ENCODE measurements around the gene PTCD1.

- TF ChIP-seq CTCF (IDR thresholded peaks at IDR 0.05) = no peak
- no peak for TF ChIP-seq TEAD4 (CRISPR knock-in tag; IDR thresholded peaks at IDR 0.05)
- TF ChIP-seq ELF4 (CRISPR knock-in tag; IDR thresholded peaks at IDR 0.05; ENCODE audit: low read depth) = no peak
- no peak for TF ChIP-seq MAX (CRISPR knock-in tag; IDR thresholded peaks at IDR 0.05)
- no peak for TF ChIP-seq ZNF423 (CRISPR knock-in tag; IDR thresholded peaks at IDR 0.05)
- TF ChIP-seq ZNF396 (CRISPR knock-in tag; IDR thresholded peaks at IDR 0.05; ENCODE audit: borderline replicate concordance) = no peak
- no peak for TF ChIP-seq ZNF121 (CRISPR knock-in tag; IDR thresholded peaks at IDR 0.05)
- TF ChIP-seq ATF3 (CRISPR knock-in tag; conservative IDR thresholded peaks at IDR 0.05) = no peak
- no peak for TF ChIP-seq ZBTB21 (CRISPR knock-in tag; IDR thresholded peaks at IDR 0.05; ENCODE audit: borderline replicate concordance)
- TF ChIP-seq STAT6 (CRISPR knock-in tag; conservative IDR thresholded peaks at IDR 0.05; ENCODE audit: low read depth) = no peak
- no peak for TF ChIP-seq CREB1 (CRISPR knock-in tag; IDR thresholded peaks at IDR 0.05)
- TF ChIP-seq SP1 (CRISPR knock-in tag; conservative IDR thresholded peaks at IDR 0.05) = no peak
- TF ChIP-seq CDX4 (CRISPR knock-in tag; IDR thresholded peaks at IDR 0.05; ENCODE audit: borderline replicate concordance) = no peak
- no peak for TF ChIP-seq RELA (CRISPR knock-in tag; IDR thresholded peaks at IDR 0.05; ENCODE audit: borderline replicate concordance)
Measured at GRCh38 chr7:99468336-99468918, 29.8 kb upstream of the PTCD1 start.

Measured in WTC11 (cell line).